HEK293T (cell line): ENCODE data around the gene AMELX.

Source experiments
- CTCF ChIA-PET: fragments of 350-600 bp; formaldehyde crosslinking; extraction: SDS; loops from one replicate; lab custom pipeline; 2021; ENCODE audit warnings: antibody characterized with exemption, inconsistent platforms; lab: Yijun Ruan, JAX
- POLR2A ChIA-PET: fragments of 350-600 bp; formaldehyde crosslinking; extraction: SDS; loops from one replicate; lab custom pipeline; 2020; ENCODE audit warnings: antibody characterized with exemption, inconsistent platforms; lab: Yijun Ruan, JAX
- DNase-seq: peaks from one replicate; pipeline ENCODE4 v3.0.0; 2012; ENCODE audit warnings: mixed read lengths; ENCODE audit errors: extremely low spot score
- ARNT ChIP-seq: fragments of 450-650 bp; IDR thresholded peaks from 2 replicates; pipeline ENCODE4 v1.6.1; 2017; ENCODE audit warnings: mild to moderate bottlenecking
- BHLHE40 ChIP-seq: fragments of 450-650 bp; IDR thresholded peaks from 2 replicates; pipeline ENCODE4 v1.6.1; 2016; ENCODE audit warnings: mild to moderate bottlenecking, moderate library complexity, borderline replicate concordance
- CTBP1 ChIP-seq: fragments of 450-650 bp; IDR thresholded peaks from 2 replicates; pipeline ENCODE4 v1.6.1; 2016; ENCODE audit warnings: borderline replicate concordance
- ELF4 ChIP-seq: fragments of 450-650 bp; IDR thresholded peaks from 2 replicates; pipeline ENCODE4 v1.6.1; 2017; ENCODE audit warnings: antibody characterized with exemption
- FOXA1 ChIP-seq: fragments of 450-650 bp; IDR thresholded peaks from 2 replicates; pipeline ENCODE4 v1.6.1; 2016; ENCODE audit warnings: mild to moderate bottlenecking
- FOXK2 ChIP-seq: fragments of 450-650 bp; IDR thresholded peaks from 2 replicates; pipeline ENCODE4 v1.6.1; 2016; ENCODE audit warnings: mild to moderate bottlenecking
- FOXM1 ChIP-seq: fragments of 450-650 bp; IDR thresholded peaks from 2 replicates; pipeline ENCODE4 v1.6.1; 2017; ENCODE audit warnings: mild to moderate bottlenecking, borderline replicate concordance
- HDGF ChIP-seq: fragments of 450-650 bp; IDR thresholded peaks from 2 replicates; pipeline ENCODE4 v1.6.1; 2017; ENCODE audit warnings: antibody characterized with exemption, borderline replicate concordance
- L3MBTL2 ChIP-seq: fragments of 450-650 bp; conservative IDR thresholded peaks from 2 replicates; pipeline ENCODE4 v1.6.1; 2016; ENCODE audit warnings: mild to moderate bottlenecking
- LEF1 ChIP-seq: fragments of 450-650 bp; IDR thresholded peaks from 2 replicates; pipeline ENCODE4 v1.6.1; 2017; ENCODE audit warnings: mild to moderate bottlenecking, borderline replicate concordance
- NFRKB ChIP-seq: fragments of 450-650 bp; IDR thresholded peaks from 2 replicates; pipeline ENCODE4 v1.6.1; 2016; ENCODE audit warnings: mild to moderate bottlenecking, moderate library complexity
- SP1 ChIP-seq: fragments of 450-650 bp; IDR thresholded peaks from 2 replicates; pipeline ENCODE4 v1.6.1; 2017
- SUZ12 ChIP-seq: fragments of 450-650 bp; IDR thresholded peaks from 2 replicates; pipeline ENCODE4 v1.6.1; 2016; ENCODE audit warnings: mild to moderate bottlenecking
- TARDBP ChIP-seq: fragments of 450-650 bp; IDR thresholded peaks from 2 replicates; pipeline ENCODE4 v1.6.1; 2016
- ZNF384 ChIP-seq: fragments of 450-650 bp; IDR thresholded peaks from 2 replicates; pipeline ENCODE4 v1.6.1; 2016
- TF ChIP-seq, protein P1 (sequence below): fragments of 450-650 bp; IDR thresholded peaks from 2 replicates; pipeline ENCODE4 v1.6.1; 2016

Gene AMELX

GRCh38 chrX:11329021-11329420 lies 35.8 kb downstream of the AMELX start:
- POLR2A ChIA-PET = no interaction called here
- CTCF ChIA-PET = no interaction called here
- no peak for DNase-seq
- no peak for TF ChIP-seq CTBP1
- TF ChIP-seq ARNT = no peak
- no peak for TF ChIP-seq HDGF
- no peak for TF ChIP-seq TARDBP
- TF ChIP-seq FOXK2 = no peak
- no peak for TF ChIP-seq ELF4
- TF ChIP-seq SP1 = no peak
- no peak for TF ChIP-seq NFRKB

DNA sequence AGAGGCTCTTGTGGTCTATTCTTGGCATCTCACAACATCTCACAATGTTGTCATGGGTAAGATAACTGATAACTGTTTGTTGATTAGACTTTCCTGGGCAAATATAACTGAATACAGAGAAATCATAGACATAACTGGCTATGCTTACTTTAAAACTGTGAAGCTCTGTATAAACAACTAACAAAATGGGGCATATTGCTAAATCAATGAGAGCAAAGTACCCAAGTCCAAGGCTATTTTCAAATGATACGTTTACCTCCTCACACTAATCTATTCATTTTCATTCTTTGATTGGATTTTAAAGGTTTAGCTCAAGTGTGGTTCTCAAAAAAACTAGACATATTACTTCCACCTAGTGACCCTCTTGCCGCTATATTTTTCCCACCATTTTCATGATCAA lies 38.6 kb downstream of the AMELX start:
- TF ChIP-seq L3MBTL2 (no peak), ELF4 (no peak), BHLHE40 (no peak), CTBP1 (no peak), FOXA1 (no peak), LEF1 (no peak), SP1 (no peak), SUZ12 (no peak), HDGF (no peak), TARDBP (no peak), NFRKB (no peak), ZNF384 (no peak)
- CTCF ChIA-PET = no interaction called here

DNA sequence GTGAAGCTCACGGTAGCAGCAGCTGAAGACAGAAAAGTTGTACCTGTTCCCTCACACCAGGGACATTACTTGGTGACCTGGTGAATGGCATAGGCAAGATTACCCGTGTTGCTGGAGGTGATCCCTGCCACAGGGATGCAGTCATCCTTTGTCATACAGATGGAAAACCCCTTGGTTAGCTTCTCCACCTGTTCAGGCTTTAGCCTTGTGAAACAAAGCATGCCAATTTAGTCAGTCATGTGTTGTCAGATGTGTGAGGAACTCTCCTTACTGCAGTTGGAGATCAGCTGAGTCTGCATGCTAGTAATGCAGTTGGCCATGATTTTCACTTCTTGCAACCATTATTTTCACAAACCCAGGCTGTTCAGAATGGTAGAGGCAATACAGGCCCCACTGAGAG lies 41.0 kb downstream of the AMELX start:
- TF ChIP-seq ELF4 (no peak), CTBP1 (no peak), TARDBP (no peak), FOXA1 (no peak), ARNT (no peak), FOXK2 (no peak), HDGF (no peak)
- TF ChIP-seq, protein P1, sequence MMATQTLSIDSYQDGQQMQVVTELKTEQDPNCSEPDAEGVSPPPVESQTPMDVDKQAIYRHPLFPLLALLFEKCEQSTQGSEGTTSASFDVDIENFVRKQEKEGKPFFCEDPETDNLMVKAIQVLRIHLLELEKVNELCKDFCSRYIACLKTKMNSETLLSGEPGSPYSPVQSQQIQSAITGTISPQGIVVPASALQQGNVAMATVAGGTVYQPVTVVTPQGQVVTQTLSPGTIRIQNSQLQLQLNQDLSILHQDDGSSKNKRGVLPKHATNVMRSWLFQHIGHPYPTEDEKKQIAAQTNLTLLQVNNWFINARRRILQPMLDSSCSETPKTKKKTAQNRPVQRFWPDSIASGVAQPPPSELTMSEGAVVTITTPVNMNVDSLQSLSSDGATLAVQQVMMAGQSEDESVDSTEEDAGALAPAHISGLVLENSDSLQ = no peak
- POLR2A ChIA-PET = no interaction called here
- no peak for DNase-seq
- CTCF ChIA-PET = no interaction called here

More for the DNA sequence above, 38.6 kb downstream of the AMELX start:
- POLR2A ChIA-PET = no interaction called here
- DNase-seq = no peak

GRCh38 chrX:11336201-11336600 lies 43.0 kb downstream of the AMELX start:
- no peak for TF ChIP-seq HDGF
- TF ChIP-seq ARNT = no peak
- no peak for TF ChIP-seq FOXK2
- TF ChIP-seq, protein P1 = no peak
- TF ChIP-seq FOXA1 = no peak
- TF ChIP-seq CTBP1 = no peak
- TF ChIP-seq ZNF384 = no peak
- no peak for TF ChIP-seq LEF1
- TF ChIP-seq FOXM1 = no peak

DNA sequence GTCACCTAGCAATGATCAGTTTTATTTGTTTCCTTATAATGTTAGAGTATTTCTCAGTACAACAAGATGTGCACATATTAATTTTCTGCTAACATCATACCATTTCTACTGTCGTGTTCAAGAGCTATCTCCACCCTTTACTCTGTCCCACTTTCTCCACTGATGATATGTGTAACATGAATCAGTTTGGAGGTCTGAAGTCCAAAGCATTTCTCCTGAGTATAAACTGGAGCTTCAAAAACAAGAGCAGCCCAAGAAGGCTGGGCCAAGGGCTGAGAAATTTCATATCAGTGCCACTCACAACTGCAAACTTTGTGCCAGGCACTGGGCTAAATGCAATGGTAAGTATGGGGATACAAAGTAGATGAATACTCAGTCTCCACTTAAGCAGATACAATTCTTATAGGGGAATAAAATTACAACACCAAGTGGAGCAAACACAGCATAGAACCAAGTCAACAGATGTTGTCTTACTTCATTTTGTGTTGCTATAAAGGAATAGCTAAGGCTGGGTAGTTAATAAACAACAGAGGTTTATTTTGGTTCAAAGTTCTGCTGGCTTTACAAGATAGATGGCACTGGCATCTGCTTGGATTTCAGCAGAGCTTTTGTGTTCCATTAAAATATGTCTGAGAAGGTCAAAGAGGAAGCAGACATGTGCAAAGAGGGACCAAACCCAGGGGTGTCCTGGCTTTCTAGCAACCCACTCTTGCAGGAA lies 44.2 kb downstream of the AMELX start:
- ChIA-PET CTCF (no interaction called here), POLR2A (no interaction called here)
- TF ChIP-seq SP1 = no peak
- no peak for TF ChIP-seq L3MBTL2
- TF ChIP-seq, protein P1 = no peak
- TF ChIP-seq ZNF384 = no peak
- no peak for TF ChIP-seq TARDBP
- TF ChIP-seq SUZ12 = no peak
- no peak for TF ChIP-seq HDGF
- no peak for DNase-seq

More at GRCh38 chrX:11336201-11336600, 43.0 kb downstream of the AMELX start:
- ChIA-PET CTCF (no interaction called here), POLR2A (no interaction called here)
- no peak for DNase-seq

GRCh38 chrX:11341274-11342201 lies 48.3 kb downstream of the AMELX start:
- POLR2A ChIA-PET = no interaction called here
- no peak for DNase-seq
- TF ChIP-seq TARDBP = no peak
- TF ChIP-seq LEF1 = no peak
- TF ChIP-seq, protein P1 = no peak
- no peak for TF ChIP-seq HDGF
- no peak for TF ChIP-seq FOXA1
- no peak for TF ChIP-seq ZNF384
- TF ChIP-seq BHLHE40 = no peak
- CTCF ChIA-PET = no interaction called here
